Esophagus muscularis mucosa (tissue), 4 donors: ENCODE data around the gene GPX7.

Experiments used
- EP300 ChIP-seq: sonication (generic); formaldehyde crosslinking; IDR thresholded peaks from one replicate; pipeline ENCODE4 v1.6.1; 2017; ENCODE audit warnings: antibody characterized with exemption
- POLR2A ChIP-seq: fragments of 450-650 bp; IDR thresholded peaks from one replicate; pipeline ENCODE4 v1.6.1; 2017; ENCODE audit warnings: antibody characterized with exemption, moderate library complexity, mild to moderate bottlenecking, low read depth
- POLR2AphosphoS5 ChIP-seq, 2 donors: sonication (generic); formaldehyde crosslinking; IDR thresholded peaks; one replicate each; pipeline ENCODE4 v1.6.1; 2017; ENCODE audit warnings: antibody characterized with exemption in 2 of 2
- TF ChIP-seq, protein P1 (sequence below), 3 experiments: fragments of 200-600 bp in 2 of 3; fragments of 450-650 bp in 1 of 3; sonication (generic) in 2 of 3; IDR thresholded peaks; one replicate each; pipeline ENCODE4 v1.5.1; 2017 to 2019; ENCODE audit warnings: antibody characterized with exemption in 3 of 3, mild to moderate bottlenecking in 2 of 3, moderate library complexity in 1 of 3

DNA sequence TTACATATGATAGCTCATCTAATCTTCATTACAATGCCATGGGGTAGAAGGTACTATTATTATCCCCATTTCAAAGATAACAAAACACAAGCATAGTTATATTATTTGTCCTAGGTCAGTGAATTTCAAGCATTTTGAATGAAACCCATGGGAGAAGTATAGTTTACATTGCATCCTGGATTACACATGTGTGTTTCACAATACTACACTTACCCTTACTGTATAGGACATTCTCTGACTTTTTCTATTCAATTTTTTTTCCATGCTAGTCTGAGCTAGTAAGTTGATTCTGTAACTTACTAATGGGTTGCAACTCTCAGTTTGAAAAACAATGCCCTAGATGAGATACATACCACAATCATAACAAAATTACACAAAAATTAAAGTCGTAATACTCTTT is 8.7 kb upstream of the GPX7 start:
- TF ChIP-seq, protein P1, sequence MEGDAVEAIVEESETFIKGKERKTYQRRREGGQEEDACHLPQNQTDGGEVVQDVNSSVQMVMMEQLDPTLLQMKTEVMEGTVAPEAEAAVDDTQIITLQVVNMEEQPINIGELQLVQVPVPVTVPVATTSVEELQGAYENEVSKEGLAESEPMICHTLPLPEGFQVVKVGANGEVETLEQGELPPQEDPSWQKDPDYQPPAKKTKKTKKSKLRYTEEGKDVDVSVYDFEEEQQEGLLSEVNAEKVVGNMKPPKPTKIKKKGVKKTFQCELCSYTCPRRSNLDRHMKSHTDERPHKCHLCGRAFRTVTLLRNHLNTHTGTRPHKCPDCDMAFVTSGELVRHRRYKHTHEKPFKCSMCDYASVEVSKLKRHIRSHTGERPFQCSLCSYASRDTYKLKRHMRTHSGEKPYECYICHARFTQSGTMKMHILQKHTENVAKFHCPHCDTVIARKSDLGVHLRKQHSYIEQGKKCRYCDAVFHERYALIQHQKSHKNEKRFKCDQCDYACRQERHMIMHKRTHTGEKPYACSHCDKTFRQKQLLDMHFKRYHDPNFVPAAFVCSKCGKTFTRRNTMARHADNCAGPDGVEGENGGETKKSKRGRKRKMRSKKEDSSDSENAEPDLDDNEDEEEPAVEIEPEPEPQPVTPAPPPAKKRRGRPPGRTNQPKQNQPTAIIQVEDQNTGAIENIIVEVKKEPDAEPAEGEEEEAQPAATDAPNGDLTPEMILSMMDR (IDR thresholded peaks at IDR 0.05), result no peak
- TF ChIP-seq POLR2AphosphoS5 (IDR thresholded peaks at IDR 0.05), result no peak
- TF ChIP-seq EP300, result no peak
- no peak for TF ChIP-seq POLR2A
